ENCODE measurements around the gene ACSS2. TPM values are rescaled to one million over a fixed set of nuclear protein-coding genes. Genes with fewer than 3 reads are reported as not detected.
"Not testable (repeated sequence)": the region's sequence is repeated elsewhere in the genome, so short reads cannot be mapped to it uniquely, and the experiment has no call there.

The ACSS2 gene
- total and polyA plus RNA-seq, 10 of the 15 experiments (the other 5 are each of a cell fraction or from before 2014, with no cell fraction given), result 2.8 to 37.2 (median 24.2) TPM

DNA sequence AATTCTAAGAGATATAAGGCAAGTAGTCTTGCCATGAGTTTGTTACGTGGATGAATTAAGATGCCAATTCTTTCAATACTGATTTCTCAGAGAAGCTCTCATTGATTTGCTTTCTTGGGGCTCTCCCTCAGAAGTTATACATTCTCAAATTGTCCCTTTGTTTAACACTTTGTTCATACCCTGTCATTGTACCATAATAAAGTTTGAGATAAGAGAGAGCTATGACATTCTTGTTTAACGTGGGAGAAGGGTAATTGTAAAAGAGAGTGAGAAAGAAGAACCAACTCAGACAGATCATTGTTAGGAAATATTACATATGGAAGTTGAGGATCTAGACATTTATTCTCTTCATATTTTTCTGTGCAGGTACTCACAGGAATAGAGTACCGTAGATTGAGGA is 19.1 kb downstream of the ACSS2 start (continued):
- TF ChIP-seq, protein P1, sequence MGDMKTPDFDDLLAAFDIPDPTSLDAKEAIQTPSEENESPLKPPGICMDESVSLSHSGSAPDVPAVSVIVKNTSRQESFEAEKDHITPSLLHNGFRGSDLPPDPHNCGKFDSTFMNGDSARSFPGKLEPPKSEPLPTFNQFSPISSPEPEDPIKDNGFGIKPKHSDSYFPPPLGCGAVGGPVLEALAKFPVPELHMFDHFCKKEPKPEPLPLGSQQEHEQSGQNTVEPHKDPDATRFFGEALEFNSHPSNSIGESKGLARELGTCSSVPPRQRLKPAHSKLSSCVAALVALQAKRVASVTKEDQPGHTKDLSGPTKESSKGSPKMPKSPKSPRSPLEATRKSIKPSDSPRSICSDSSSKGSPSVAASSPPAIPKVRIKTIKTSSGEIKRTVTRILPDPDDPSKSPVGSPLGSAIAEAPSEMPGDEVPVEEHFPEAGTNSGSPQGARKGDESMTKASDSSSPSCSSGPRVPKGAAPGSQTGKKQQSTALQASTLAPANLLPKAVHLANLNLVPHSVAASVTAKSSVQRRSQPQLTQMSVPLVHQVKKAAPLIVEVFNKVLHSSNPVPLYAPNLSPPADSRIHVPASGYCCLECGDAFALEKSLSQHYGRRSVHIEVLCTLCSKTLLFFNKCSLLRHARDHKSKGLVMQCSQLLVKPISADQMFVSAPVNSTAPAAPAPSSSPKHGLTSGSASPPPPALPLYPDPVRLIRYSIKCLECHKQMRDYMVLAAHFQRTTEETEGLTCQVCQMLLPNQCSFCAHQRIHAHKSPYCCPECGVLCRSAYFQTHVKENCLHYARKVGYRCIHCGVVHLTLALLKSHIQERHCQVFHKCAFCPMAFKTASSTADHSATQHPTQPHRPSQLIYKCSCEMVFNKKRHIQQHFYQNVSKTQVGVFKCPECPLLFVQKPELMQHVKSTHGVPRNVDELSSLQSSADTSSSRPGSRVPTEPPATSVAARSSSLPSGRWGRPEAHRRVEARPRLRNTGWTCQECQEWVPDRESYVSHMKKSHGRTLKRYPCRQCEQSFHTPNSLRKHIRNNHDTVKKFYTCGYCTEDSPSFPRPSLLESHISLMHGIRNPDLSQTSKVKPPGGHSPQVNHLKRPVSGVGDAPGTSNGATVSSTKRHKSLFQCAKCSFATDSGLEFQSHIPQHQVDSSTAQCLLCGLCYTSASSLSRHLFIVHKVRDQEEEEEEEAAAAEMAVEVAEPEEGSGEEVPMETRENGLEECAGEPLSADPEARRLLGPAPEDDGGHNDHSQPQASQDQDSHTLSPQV (IDR thresholded peaks at IDR 0.05), result no peak
- no peak for TF ChIP-seq EED (IDR thresholded peaks at IDR 0.05; ENCODE audit: low read depth)

DNA sequence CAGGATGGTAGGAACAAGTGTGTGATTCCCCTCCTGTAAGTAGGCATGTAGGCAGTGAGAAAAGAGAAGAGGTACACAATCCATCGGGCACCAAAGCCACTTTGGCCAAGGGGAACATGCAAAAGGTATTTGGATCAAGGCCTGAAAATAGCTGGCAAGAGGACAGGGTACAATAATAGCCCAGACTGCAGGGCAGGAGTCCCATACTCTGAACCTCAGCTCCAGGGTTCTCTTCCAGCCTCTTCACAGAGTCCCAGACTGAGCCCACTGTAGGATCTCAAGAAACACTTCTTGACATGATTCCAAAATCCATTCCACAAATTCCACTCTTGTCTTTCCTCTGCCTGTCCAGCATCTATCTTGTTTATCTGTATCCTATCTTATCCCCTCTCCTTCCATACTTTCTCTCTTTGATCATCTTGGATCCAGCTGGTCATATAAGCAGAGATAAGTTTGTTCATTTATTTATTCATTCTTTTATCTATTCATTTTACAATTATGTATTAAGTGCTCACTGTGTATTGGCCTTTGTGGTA is 19.7 kb downstream of the ACSS2 start:
- H3K36me3 ChIP-seq (ENCODE audit: control insufficient read depth in 2 of 2, insufficient read depth in 2 of 2, low read length in 1 of 2), result no peaks in the 10 kb centered on the region
- no peak overlapping the region for H3K27ac ChIP-seq (ENCODE audit: control insufficient read depth, insufficient read depth)
- H3K4me1 ChIP-seq (ENCODE audit: control insufficient read depth, insufficient read depth, low read length), result peaks cover 9% of the 10 kb centered on the region; the same call in 1 of the 2 replicates
- no peaks in the 10 kb centered on the region for H4K20me1 ChIP-seq (ENCODE audit: control insufficient read depth, insufficient read depth)
- DNase-seq (ENCODE audit: low read depth, low spot score) (no peak), ATAC-seq (no peak), FAIRE-seq (no peak)
- intact Hi-C loops (cut with micrococcal nuclease; ENCODE audit: unreplicated experiment) (no loop called here), in situ Hi-C loops (cut with MboI) (no loop called here)
- no peaks in the 10 kb centered on the region for H3K9me3 ChIP-seq (replicated peaks; ENCODE audit: control insufficient read depth, insufficient read depth, low read length)
- H3K79me2 ChIP-seq (ENCODE audit: control insufficient read depth, insufficient read depth, low read length), result no peaks in the 10 kb centered on the region
- H3K9ac ChIP-seq (ENCODE audit: control insufficient read depth, insufficient read depth, low read length), result no peak overlapping the region
- no peak overlapping the region for H3K4me2 ChIP-seq (ENCODE audit: control insufficient read depth, insufficient read depth)
- ChIA-PET CTCF (no interaction called here), POLR2A (interaction anchor here (0.6 kb wide), 1 partner anchor 20 kb away, joined by 3 read pairs; the partner anchor contains the start of gene ACSS2), SMC1A (ENCODE audit: uncharacterized antibody, unreplicated experiment) (no interaction called here), RAD21 (ENCODE audit: unreplicated experiment) (no interaction called here)
- no peak overlapping the region for H2AFZ ChIP-seq (ENCODE audit: control insufficient read depth, low read depth, low read length)
- 44% methylated on average over 1 of the region's 1 CpG for WGBS (ENCODE audit: insufficient coverage, insufficient replicate concordance, low lambda C conversion rate, missing lambda C conversion rate)
- no peak overlapping the region for H3K4me3 ChIP-seq
- no TSS peak for BruUV-seq (replicated peaks)
- no peaks in the 10 kb centered on the region for H3K27me3 ChIP-seq (replicated peaks in 1 of 2; ENCODE audit: control insufficient read depth in 2 of 2, insufficient read depth in 2 of 2, low read length in 1 of 2)
- no peak for TF ChIP-seq NR2C1 (IDR thresholded peaks at IDR 0.05)
- no peak for TF ChIP-seq PML (IDR thresholded peaks at IDR 0.05; ENCODE audit: low read length)
- TF ChIP-seq FOXM1 (IDR thresholded peaks at IDR 0.05; ENCODE audit: low read depth, low read length), result no peak

DNA sequence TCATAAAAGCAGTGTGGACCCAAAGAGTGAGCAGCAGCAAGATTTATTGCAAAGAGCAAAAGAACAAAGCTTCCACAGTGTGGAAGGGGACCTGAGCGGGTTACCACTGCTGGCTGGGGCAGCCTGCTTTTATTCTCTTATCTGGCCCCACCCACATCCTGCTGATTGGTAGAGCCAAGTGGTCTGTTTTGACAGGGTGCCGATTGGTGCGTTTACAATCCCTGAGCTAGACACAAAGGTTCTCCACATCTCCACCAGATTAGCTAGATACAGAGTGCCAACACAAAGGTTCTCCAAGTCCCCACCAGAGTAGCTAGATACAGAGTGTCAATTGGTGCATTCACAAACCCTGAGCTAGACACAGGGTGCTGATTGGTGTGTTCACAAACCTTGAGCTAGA is 21.7 kb downstream of the ACSS2 start:
- intact Hi-C loops (cut with micrococcal nuclease; ENCODE audit: unreplicated experiment); in situ Hi-C loops (cut with MboI): not testable (repeated sequence)

DNA sequence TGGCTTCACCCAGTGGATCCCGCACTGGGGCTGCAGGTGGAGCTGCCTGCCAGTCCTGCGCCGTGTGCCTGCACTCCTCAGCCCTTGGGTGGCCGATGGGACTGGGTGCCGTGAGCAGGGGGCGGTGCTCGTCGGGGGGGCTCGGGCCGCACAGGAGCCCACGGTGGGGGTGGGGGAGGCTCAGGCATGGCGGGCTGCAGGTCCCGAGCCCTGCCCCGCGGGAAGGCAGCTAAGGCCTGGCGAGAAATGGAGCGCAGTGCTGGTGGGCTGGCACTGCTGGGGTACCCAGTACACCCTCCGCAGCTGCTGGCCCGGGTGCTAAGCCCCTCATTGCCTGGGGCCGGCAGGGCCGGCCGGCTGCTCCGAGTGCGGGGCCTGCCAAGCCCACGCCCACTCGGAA is 22.3 kb downstream of the ACSS2 start:
- SMC1A ChIA-PET (ENCODE audit: uncharacterized antibody, unreplicated experiment); H3K4me2 ChIP-seq (ENCODE audit: control insufficient read depth, insufficient read depth); BruUV-seq (replicated peaks); H3K4me3 ChIP-seq; H3K36me3 ChIP-seq (ENCODE audit: control insufficient read depth in 2 of 2, insufficient read depth in 2 of 2, low read length in 1 of 2); H3K27me3 ChIP-seq (replicated peaks in 1 of 2; ENCODE audit: control insufficient read depth in 2 of 2, insufficient read depth in 2 of 2, low read length in 1 of 2); FAIRE-seq; H3K27ac ChIP-seq (ENCODE audit: control insufficient read depth, insufficient read depth); intact Hi-C loops (cut with micrococcal nuclease; ENCODE audit: unreplicated experiment); in situ Hi-C loops (cut with MboI); POLR2A ChIA-PET; H4K20me1 ChIP-seq (ENCODE audit: control insufficient read depth, insufficient read depth); H3K4me1 ChIP-seq (ENCODE audit: control insufficient read depth, insufficient read depth, low read length); H2AFZ ChIP-seq (ENCODE audit: control insufficient read depth, low read depth, low read length); RAD21 ChIA-PET (ENCODE audit: unreplicated experiment); ATAC-seq; H3K9ac ChIP-seq (ENCODE audit: control insufficient read depth, insufficient read depth, low read length); CTCF ChIA-PET; H3K79me2 ChIP-seq (ENCODE audit: control insufficient read depth, insufficient read depth, low read length); DNase-seq (ENCODE audit: low read depth, low spot score); H3K9me3 ChIP-seq (replicated peaks; ENCODE audit: control insufficient read depth, insufficient read depth, low read length): not testable (repeated sequence)
- WGBS (ENCODE audit: insufficient coverage, insufficient replicate concordance, low lambda C conversion rate, missing lambda C conversion rate), result 76% methylated on average over 19 of the region's 26 CpGs

More for the DNA sequence above, 21.7 kb downstream of the ACSS2 start:
- FAIRE-seq; H3K9me3 ChIP-seq (replicated peaks; ENCODE audit: control insufficient read depth, insufficient read depth, low read length); BruUV-seq (replicated peaks); H4K20me1 ChIP-seq (ENCODE audit: control insufficient read depth, insufficient read depth); H3K4me2 ChIP-seq (ENCODE audit: control insufficient read depth, insufficient read depth); H3K27me3 ChIP-seq (replicated peaks in 1 of 2; ENCODE audit: control insufficient read depth in 2 of 2, insufficient read depth in 2 of 2, low read length in 1 of 2); SMC1A ChIA-PET (ENCODE audit: uncharacterized antibody, unreplicated experiment); H3K27ac ChIP-seq (ENCODE audit: control insufficient read depth, insufficient read depth); ATAC-seq; H3K4me3 ChIP-seq; DNase-seq (ENCODE audit: low read depth, low spot score); RAD21 ChIA-PET (ENCODE audit: unreplicated experiment); CTCF ChIA-PET; POLR2A ChIA-PET; H3K4me1 ChIP-seq (ENCODE audit: control insufficient read depth, insufficient read depth, low read length); H2AFZ ChIP-seq (ENCODE audit: control insufficient read depth, low read depth, low read length); H3K9ac ChIP-seq (ENCODE audit: control insufficient read depth, insufficient read depth, low read length); H3K36me3 ChIP-seq (ENCODE audit: control insufficient read depth in 2 of 2, insufficient read depth in 2 of 2, low read length in 1 of 2); H3K79me2 ChIP-seq (ENCODE audit: control insufficient read depth, insufficient read depth, low read length): not testable (repeated sequence)
- 94% methylated on average over 2 of the region's 3 CpGs for WGBS (ENCODE audit: insufficient coverage, insufficient replicate concordance, low lambda C conversion rate, missing lambda C conversion rate)

Data from GM12878 (cell line).